Spleen (tissue), 11 donors: Measurements from ENCODE around the gene DSCAML1. TPM values are rescaled to one million over a fixed set of nuclear protein-coding genes. Genes with fewer than 3 reads are reported as not detected.

Experiments used
- DNase-seq: peaks from one replicate; pipeline ENCODE4 v3.0.0-alpha.2; 2020
- H3K27ac ChIP-seq, 8 donors: fragments of 200-600 bp; sonication (generic) in 7 of 8; 1 replicate in 4 of 8; 2 replicates in 4 of 8; pipeline versions ENCODE4 v1.5.0 to v1.8.0; 2016 to 2021; ENCODE audit warnings: inconsistent platforms in 4 of 8, mild to moderate bottlenecking in 4 of 8, moderate library complexity in 1 of 8
- H3K27me3 ChIP-seq, 7 donors: fragments of 200-600 bp; sonication (generic) in 6 of 7; replicated peaks in 1 of 7; 1 replicate in 4 of 7; 2 replicates in 3 of 7; pipeline versions ENCODE4 v1.5.0 to v1.8.0; 2016 to 2021; ENCODE audit warnings: inconsistent platforms in 3 of 7, mild to moderate bottlenecking in 1 of 7
- H3K36me3 ChIP-seq, 6 donors: fragments of 200-600 bp; sonication (generic) in 5 of 6; 1 replicate in 4 of 6; 2 replicates in 2 of 6; pipeline versions ENCODE4 v1.5.0 to v1.8.0; 2016 to 2021; ENCODE audit warnings: inconsistent platforms in 2 of 6
- H3K4me1 ChIP-seq, 6 donors: fragments of 200-600 bp; sonication (generic) in 5 of 6; 1 replicate in 3 of 6; 2 replicates in 3 of 6; pipeline versions ENCODE4 v1.5.0 to v1.8.0; 2016 to 2021; ENCODE audit warnings: inconsistent platforms in 3 of 6
- H3K4me3 ChIP-seq, 8 donors: fragments of 200-600 bp; sonication (generic) in 7 of 8; 1 replicate in 4 of 8; 2 replicates in 4 of 8; pipeline versions ENCODE4 v1.5.0 to v1.8.0; 2016 to 2021; ENCODE audit warnings: inconsistent platforms in 4 of 8, mild to moderate bottlenecking in 4 of 8, moderate library complexity in 2 of 8
- H3K9me3 ChIP-seq, 8 donors: fragments of 200-600 bp; sonication (generic) in 7 of 8; 1 replicate in 4 of 8; 2 replicates in 4 of 8; pipeline versions ENCODE4 v1.5.0 to v1.8.0; 2016 to 2021; ENCODE audit warnings: inconsistent platforms in 4 of 8
- POLR2A ChIP-seq, 3 donors: fragments of 450-650 bp; IDR thresholded peaks; one replicate each; pipeline ENCODE4 v1.5.1; 2017; ENCODE audit warnings: antibody characterized with exemption in 3 of 3, mild to moderate bottlenecking in 1 of 3
- POLR2AphosphoS5 ChIP-seq, 3 donors: sonication (generic); formaldehyde crosslinking; IDR thresholded peaks; one replicate each; pipeline ENCODE4 v1.5.1; 2017; ENCODE audit warnings: antibody characterized with exemption in 3 of 3
- WGBS, 5 donors: extraction: QIAGEN DNeasy Blood & Tissue Kit in 3 of 5; methylation state at CpG; one replicate each; pipeline versions ENCODE4 v1.1.5 to v1.1.7; 2013 to 2018; 5-methylcytosine and 5-hydroxymethylcytosine counted together
- intact Hi-C: fragments of 100-400 bp; cut with DNase I; formaldehyde crosslinking; loops from one replicate; pipeline ENCODE4 v1.15.0; 2023; ENCODE audit warnings: low total_unique reads
- polyA plus RNA-seq, 3 donors: library from polyadenylated mRNA; stranded (reverse); fragments of 200-250 nt; gene quantifications; one replicate each; pipeline ENCODE4 v1.2.1, GENCODE V29; 2013
- total RNA-seq, 7 donors: library from RNA; depleted of rRNA in 3 of 7; stranded (reverse); fragments of >200 nt in 3 of 7; fragmentation: NEBNext Ultra II Directional in 4 of 7; extraction: Animal tissue kit (Norgen Biotek cat#: 25700) in 4 of 7; gene quantifications; one replicate each; pipeline versions ENCODE4 v1.1.0 to v1.2.1, GENCODE V29; 2016 to 2021
- TF ChIP-seq, protein P1 (sequence below), 11 experiments: fragments of 200-600 bp in 7 of 11; fragments of 450-650 bp in 4 of 11; sonication (generic) in 4 of 11; IDR thresholded peaks in 8 of 11; conservative IDR thresholded peaks in 3 of 11; 1 replicate in 7 of 11; 2 replicates in 4 of 11; pipeline versions ENCODE4 v1.4.0 to v1.8.0; 2016 to 2021; ENCODE audit warnings: antibody characterized with exemption in 11 of 11, inconsistent platforms in 4 of 11, mild to moderate bottlenecking in 1 of 11
- donor health status: healthy with polysubstance abuse.
- donor health status: DM: no; HTN: no; CAD: no; lungs with moderate emphysema.
- donor health status: DM: no; HTN: no; CAD: no.
- donor health status: Bipolar disorder and iron deficiency.
- donor health status: healthy.
- donor health status: DM: no; HTN: no; CAD: no.
- donor health status: DM: yes; HTN: yes; CAD: no.

Gene DSCAML1
- total and polyA plus RNA-seq, 10 donors, result 0.07 to 10.7 (median 2.3) TPM

GRCh38 chr11:117464778-117465177 is 332.2 kb downstream of the DSCAML1 start:
- Histone ChIP-seq H3K36me3 (peaks cover 0 to 10% (median 3%) of the 10 kb centered on the region in 6 donors), H3K4me3 (no peak overlapping the region), H3K27me3 (no peaks in the 10 kb centered on the region), H3K9me3 (no peaks in the 10 kb centered on the region), H3K27ac (no peak overlapping the region), H3K4me1 (no peaks in the 10 kb centered on the region)
- WGBS, 5 donors, result 90 to 98% (median 94%) methylated on average over 12 to 13 of the region's 13 CpGs
- intact Hi-C loops, result no loop called here
- TF ChIP-seq, protein P1, sequence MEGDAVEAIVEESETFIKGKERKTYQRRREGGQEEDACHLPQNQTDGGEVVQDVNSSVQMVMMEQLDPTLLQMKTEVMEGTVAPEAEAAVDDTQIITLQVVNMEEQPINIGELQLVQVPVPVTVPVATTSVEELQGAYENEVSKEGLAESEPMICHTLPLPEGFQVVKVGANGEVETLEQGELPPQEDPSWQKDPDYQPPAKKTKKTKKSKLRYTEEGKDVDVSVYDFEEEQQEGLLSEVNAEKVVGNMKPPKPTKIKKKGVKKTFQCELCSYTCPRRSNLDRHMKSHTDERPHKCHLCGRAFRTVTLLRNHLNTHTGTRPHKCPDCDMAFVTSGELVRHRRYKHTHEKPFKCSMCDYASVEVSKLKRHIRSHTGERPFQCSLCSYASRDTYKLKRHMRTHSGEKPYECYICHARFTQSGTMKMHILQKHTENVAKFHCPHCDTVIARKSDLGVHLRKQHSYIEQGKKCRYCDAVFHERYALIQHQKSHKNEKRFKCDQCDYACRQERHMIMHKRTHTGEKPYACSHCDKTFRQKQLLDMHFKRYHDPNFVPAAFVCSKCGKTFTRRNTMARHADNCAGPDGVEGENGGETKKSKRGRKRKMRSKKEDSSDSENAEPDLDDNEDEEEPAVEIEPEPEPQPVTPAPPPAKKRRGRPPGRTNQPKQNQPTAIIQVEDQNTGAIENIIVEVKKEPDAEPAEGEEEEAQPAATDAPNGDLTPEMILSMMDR (IDR thresholded peaks at IDR 0.05 in 8 of 11, conservative IDR thresholded peaks at IDR 0.05 in 3 of 11), result no peak
- no peak for TF ChIP-seq POLR2A (IDR thresholded peaks at IDR 0.05)
- no peak for TF ChIP-seq POLR2AphosphoS5 (IDR thresholded peaks at IDR 0.05)
- peak; percentile 57 for DNase-seq

GRCh38 chr11:117462864-117463247 is 334.2 kb downstream of the DSCAML1 start:
- Histone ChIP-seq H3K36me3 (peaks cover 0 to 10% (median 3%) of the 10 kb centered on the region in 6 donors), H3K4me3 (no peak overlapping the region), H3K4me1 (no peaks in the 10 kb centered on the region), H3K27ac (no peak overlapping the region), H3K27me3 (no peaks in the 10 kb centered on the region), H3K9me3 (no peaks in the 10 kb centered on the region)
- DNase-seq, result peak; percentile 68
- intact Hi-C loops, result no loop called here
- WGBS, 5 donors, result 81 to 83% (median 83%) methylated on average over 8 of the region's 8 CpGs
- TF ChIP-seq POLR2AphosphoS5 (IDR thresholded peaks at IDR 0.05), result no peak
- TF ChIP-seq POLR2A (IDR thresholded peaks at IDR 0.05), result no peak
- TF ChIP-seq, protein P1 (IDR thresholded peaks at IDR 0.05 in 8 of 11, conservative IDR thresholded peaks at IDR 0.05 in 3 of 11), result no peak

DNA sequence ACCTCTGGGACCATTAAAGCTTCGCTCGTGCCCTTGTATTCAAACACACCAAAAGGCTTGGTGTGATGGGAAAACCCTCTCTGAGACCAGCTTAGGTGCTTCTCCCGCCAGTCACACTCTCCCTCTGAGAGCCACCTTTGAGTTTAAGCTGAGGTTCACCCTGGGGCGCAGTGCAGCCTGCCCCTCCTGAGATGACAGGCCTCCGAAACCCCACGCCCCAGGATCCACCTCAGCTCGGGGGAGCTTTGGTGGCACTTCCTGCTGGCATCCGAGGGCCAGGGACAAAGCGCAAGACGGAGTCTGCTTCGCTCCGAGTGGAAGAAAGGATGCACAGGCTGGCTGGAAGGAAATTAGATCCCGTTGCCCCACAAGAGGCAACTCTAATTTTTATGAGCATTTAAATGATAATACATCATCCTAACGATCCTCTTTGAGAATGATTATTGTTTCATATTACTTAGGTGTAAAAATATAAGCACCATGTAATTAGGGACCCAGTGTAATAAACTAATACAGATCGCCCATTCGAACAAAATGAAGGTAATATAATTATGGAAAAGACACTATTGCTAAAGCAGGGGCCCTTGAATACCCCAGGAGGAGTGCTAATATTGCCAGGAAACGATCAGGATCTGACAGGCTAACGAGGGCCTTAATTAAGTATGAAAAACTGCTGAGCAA is 334.7 kb downstream of the DSCAML1 start:
- TF ChIP-seq, protein P1 (IDR thresholded peaks at IDR 0.05 in 8 of 11, conservative IDR thresholded peaks at IDR 0.05 in 3 of 11), result no peak
- TF ChIP-seq POLR2A (IDR thresholded peaks at IDR 0.05), result no peak
- no peak for TF ChIP-seq POLR2AphosphoS5 (IDR thresholded peaks at IDR 0.05)
- H3K9me3 ChIP-seq, result no peaks in the 10 kb centered on the region
- H3K4me1 ChIP-seq, result no peaks in the 10 kb centered on the region
- 84 to 90% (median 85%) methylated on average over 16 to 18 of the region's 18 CpGs for WGBS, 5 donors
- no peak overlapping the region for H3K4me3 ChIP-seq
- H3K27me3 ChIP-seq, result no peaks in the 10 kb centered on the region
- peak; percentile 53 for DNase-seq
- intact Hi-C loops, result no loop called here
- peaks cover 0 to 10% (median 3%) of the 10 kb centered on the region in 6 donors for H3K36me3 ChIP-seq
- H3K27ac ChIP-seq, result no peak overlapping the region

GRCh38 chr11:117461396-117462182 is 335.4 kb downstream of the DSCAML1 start:
- no peaks in the 10 kb centered on the region for H3K27me3 ChIP-seq
- WGBS, 5 donors, result 85 to 95% (median 91%) methylated on average over 14 to 16 of the region's 16 CpGs
- no peaks in the 10 kb centered on the region for H3K4me1 ChIP-seq
- no peaks in the 10 kb centered on the region for H3K9me3 ChIP-seq
- DNase-seq, result peak; percentile 68
- H3K4me3 ChIP-seq, result no peak overlapping the region
- peaks cover 0 to 10% (median 3%) of the 10 kb centered on the region in 6 donors for H3K36me3 ChIP-seq
- no peak overlapping the region for H3K27ac ChIP-seq
- TF ChIP-seq POLR2AphosphoS5 (IDR thresholded peaks at IDR 0.05), result no peak
- no peak for TF ChIP-seq POLR2A (IDR thresholded peaks at IDR 0.05)
- TF ChIP-seq, protein P1 (IDR thresholded peaks at IDR 0.05 in 8 of 11, conservative IDR thresholded peaks at IDR 0.05 in 3 of 11), result no peak
- intact Hi-C loops, result no loop called here
